Activated CD8-positive, alpha-beta memory T cell treated with anti-CD3 and anti-CD28 coated beads, Interleukin-2, amount 50 U/mL, for 1 hour (primary cell): ENCODE results near the gene CDV3.
"Not testable (repeated sequence)": the region's sequence is repeated elsewhere in the genome, so short reads cannot be mapped to it uniquely, and the experiment has no call there.

Experiments used
- DNase-seq: peaks from one replicate; pipeline ENCODE4 v3.0.0-alpha.2; 2020; ENCODE audit errors: extremely low read depth

Gene CDV3

GRCh38 chr3:133573629-133574194 lies at the start of gene CDV3:
CDV3 (plus strand) TSS chr3:133573686; CDS start chr3:133574045, 359 bp downstream.
- DNase-seq = no peak

- not testable (repeated sequence) for DNase-seq
Measured at GRCh38 chr3:133523758-133524157, 49.7 kb upstream of the CDV3 start.

DNA sequence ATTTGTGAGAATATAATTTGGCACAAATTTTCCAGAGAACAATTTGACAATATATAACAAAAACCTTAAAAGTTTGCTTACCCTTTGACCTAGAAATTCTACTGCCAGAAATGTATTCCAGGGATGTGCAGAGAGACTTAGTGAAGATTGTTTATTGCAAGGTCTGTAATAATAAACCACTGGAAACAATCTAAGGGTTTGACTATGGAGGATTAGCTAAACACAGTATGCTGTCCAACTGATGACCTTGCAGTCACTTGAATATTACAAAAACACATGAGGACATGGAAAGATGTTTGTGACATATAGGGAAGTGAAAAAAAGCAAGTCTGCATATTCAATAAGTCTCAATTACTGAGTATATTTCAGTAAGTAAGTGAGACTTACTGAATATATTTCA lies 48.1 kb upstream of the CDV3 start:
- DNase-seq = no peak

DNA sequence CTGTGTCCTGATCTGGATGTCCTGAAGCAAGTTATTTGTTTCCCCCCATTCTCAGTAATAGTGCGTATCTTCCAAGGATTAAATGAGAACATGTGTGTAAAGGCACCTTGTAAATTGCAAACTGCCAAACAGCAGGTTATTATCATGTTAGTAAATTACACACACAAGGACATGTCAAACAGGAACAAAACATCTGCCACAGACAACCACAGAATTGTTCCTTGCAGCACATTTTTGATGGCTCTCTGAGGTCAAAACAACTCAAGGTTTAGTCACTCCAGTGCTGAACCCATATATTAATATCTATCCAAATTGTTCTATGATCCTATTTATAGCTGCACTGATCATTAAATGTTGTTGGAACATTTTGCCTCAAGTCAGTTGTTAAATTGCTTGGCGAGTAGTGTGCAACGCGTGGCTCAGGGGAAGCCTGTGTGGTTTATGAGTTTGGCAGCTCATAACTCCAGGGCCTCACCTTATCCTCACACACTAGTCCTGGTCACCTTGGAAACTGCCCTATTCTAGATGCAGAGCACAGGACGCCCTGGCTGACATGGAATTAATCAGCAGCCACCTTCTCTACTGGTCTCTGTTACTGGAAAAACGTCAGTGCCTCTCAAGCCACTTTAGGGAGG lies 46.3 kb upstream of the CDV3 start:
- no peak for DNase-seq

- DNase-seq = no peak
Measured at GRCh38 chr3:133529809-133530208, 43.7 kb upstream of the CDV3 start.

GRCh38 chr3:133531981-133532380 lies 41.5 kb upstream of the CDV3 start:
- no peak for DNase-seq

DNA sequence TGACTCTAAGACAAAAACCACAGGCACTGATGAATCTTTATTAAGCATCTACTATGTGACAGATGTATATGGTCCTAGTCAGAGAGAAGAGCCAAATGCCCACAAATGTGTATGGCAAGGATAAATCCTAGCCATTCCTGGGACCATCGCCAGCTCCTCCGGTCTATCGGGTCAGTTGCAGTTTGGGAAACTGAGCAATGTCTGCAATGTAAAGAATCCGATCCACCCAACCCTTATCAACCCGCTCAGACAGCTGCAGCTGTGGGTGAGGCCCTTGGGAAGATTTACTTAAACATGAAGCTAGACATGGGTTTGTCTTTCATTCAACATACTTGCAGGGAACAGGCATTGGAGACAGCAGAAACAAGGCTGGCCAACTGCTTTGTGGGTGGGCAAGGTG lies 40.5 kb upstream of the CDV3 start:
- no peak for DNase-seq

DNA sequence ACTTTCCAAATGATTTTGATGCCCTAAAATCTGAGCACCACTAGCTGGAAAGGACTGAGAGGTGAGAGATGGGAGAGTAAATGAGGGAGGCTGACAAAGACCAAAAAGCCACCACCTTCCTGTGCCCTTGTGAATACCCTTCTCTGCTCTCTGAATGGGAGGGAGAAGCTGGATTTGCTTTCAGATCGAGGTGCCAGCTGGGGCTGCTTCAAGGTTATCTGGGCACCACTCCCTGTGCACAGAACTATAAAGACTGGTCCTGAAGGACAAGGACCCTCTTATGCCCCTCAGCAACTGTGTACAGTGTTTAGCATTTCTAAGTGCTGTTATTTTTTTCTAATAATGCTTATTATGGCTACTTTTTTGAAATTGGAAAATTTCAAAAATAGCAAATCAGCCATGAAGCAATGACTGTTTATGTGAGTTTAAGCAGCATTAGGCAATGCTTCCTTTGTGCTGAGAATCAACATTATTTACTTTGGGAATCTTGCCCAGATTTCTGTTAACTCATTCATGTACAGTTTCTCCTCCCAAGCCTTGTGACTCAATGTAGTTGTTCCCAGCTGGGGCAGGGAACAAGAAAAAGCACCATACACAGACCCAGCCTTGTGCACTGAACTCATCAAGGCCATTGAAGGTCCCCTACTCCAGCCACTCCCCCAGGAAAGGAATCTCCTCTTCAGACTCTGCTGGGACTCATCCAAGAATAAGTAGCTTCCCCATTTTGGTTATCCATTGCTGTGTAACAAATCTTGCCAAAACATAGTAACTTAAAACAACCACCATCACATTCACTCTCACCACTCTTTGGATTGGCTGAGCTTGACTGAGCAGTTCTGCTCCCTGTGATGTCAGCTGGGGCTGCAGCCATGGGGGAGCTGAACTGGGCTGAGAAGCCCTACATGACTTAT lies 37.3 kb upstream of the CDV3 start:
- DNase-seq = no peak

DNA sequence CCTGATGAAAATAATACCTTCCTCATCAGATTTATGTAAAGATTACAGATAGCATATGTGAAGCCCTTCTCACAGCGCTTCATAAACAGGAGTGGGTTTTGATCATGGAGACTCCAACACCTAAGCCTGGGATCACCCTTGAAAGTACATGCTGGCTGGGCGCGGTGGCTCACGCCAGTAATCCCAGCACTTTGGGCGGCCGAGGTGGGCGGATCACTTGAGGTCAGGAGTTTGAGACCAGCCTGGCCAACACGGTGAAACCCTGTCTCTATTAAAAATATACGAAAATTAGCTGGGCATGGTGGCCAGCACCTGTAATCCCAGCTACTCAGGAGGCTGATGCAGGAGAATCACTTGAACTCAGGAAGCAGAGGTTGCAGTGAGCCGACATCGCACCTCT lies 36.4 kb upstream of the CDV3 start:
- not testable (repeated sequence) for DNase-seq

DNA sequence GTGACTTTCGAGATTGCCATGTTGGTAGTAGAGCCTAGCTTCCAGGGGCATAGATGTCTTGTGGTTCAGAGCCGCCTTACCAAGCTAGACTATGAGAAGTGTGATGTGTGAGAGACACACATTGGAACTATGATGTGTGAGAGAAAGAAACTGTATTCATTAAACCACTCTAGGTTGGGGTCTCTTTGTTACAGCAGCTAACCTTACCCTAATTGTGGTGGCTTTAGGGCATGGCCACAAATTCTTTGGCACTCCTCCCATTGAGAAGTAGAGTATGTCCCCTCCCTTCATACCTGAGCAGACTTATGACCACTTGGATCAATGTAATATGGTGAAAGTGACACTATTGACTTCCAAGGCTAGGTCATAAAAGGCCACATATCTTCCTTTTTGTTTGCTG lies 35.3 kb upstream of the CDV3 start:
- DNase-seq = no peak

DNA sequence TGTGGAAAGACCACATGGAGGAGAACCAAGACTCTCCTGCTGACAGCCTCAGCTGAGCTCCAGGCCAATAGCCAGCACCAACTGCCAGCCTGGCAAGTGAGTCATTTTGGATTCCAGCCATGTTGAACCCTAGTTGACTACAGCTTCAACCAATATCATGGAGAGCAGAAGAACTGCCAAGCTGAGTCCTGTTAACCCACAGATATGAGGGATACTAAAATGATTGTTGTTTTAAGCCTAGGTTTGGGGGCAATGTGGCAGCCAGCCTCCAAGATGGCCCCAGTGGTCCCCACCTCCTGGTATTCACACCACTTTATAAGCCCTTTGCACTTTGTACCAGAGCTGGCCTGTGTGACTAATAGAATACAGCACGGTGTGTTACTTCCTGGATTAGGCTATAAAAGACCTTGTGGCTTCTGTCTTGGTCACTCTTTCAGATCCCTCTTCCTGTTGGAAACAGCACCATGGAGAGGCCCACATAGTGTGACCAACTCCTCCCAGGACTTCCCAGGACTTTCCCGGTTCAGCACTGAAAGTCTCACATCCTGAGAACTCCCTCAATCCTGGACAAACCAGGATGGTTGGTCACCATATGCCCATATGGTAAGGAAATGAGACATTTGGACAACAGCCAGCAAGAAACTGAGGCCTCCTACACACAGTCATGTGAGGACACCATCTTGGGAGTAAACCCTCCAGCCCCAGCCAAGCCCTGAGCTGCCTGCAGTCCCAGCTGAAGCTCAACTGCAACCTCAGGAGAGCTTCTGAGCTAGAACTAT lies 32.4 kb upstream of the CDV3 start:
- no peak for DNase-seq

DNA sequence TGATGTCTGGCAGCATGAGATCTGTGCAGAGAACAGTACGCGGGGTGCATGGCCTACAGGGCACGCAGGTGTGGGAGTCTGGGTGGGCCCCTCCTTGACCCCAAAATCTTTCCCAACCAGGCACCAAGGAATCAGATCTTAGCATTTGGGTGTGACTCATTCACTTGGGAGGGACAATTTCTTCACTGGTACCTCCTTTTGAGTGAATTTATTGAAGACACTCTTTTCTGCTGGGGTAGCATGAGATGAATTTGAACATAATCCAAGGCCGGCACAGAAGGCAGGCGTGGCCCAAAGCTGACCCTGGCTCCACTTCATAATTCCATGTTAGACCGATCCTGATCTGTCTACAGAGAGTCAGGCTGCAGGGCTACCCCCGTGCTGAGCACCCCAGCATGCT lies 30.6 kb upstream of the CDV3 start:
- DNase-seq = no peak

DNA sequence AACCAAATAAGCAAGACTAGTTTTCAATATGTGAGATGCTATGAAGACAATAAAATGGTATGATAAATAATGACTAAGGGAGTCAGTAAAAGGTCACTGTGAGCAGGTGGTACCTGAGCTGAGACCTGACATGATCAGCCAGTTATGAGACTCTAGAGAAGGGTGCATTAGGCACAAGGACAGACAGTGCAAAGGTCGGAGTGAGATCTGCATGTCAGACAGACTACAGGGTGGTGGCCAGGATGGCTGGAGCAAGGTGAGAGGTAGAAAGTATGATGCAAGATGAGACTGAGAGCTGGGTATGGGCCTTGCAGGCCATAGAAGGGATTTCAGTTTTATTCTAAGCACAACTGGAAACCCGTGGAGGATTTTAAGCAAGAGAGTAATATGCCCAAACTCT lies 28.5 kb upstream of the CDV3 start:
- DNase-seq = not testable (repeated sequence)

GRCh38 chr3:133547432-133548041 lies 25.9 kb upstream of the CDV3 start:
- no peak for DNase-seq

DNA sequence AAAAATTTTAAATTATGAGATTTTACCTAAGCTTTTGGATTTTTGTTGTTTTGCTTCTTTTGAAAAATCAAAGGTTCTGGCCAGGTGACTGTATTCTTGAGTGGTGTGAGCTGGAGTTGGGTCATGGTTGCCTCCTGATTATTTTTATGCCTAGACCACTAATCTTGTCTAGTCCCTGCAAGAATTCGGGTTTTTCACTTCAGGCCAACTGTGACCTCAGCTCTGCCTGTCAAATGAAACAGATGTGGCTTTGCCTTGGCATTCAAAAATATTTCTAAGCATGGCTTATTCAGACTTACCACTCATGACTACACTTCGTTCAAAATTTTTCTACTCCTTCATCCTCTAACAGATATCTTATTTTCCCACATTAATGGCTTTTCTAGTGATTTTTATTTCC lies 25.4 kb upstream of the CDV3 start:
- DNase-seq = no peak

DNA sequence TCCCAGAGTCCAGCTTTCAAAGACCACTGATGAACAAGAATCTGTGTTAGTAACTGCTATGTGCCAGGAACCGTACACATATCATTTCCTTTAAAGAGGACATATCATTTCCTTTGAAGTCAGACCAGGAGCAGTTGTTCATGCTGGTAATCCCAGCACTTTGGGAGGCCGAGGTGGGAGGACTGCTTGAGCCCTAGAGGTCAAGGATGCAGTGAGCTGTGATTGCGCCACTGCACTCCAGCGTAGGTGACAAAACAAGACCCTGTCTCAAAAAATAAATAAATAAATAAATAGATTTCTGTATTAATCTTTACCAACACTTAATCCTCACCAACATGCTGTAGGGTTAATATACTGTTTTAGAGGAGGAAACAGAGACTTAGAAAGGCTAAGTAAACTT lies 23.9 kb upstream of the CDV3 start:
- DNase-seq = no peak

DNA sequence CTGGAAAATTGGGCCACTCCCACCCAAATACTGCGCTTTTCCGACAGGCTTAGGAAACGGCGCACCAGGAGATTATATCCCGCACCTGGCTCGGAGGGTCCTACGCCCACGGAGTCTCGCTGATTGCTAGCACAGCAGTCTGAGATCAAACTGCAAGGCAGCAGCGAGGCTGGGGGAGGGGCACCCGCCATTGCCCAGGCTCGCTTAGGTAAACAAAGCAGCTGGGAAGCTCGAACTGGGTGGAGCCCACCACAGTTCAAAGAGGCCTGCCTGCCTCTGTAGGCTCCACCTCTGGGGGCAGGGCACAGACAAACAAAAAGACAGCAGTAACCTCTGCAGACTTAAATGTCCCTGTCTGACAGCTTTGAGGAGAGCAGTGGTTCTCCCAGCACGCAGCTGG lies 21.9 kb upstream of the CDV3 start:
- not testable (repeated sequence) for DNase-seq

DNA sequence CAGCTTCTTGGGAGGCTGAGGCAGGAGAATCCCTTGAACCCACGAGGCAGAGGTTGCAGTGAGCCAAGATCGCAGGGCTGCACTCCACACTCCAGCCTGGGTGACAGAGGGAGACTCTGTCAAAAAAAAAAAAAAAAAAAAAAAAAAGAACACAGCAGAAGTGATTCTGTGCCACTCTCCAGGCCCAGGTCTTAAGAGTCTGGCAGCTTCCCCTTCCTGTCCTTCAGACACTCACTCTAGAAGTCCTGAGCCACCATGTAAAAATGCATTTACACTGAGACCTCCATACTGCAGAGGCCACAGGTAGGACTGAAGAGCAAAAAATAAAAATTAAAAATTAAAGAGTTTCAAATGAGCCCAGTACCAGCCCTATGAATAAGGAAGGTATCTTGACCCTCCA lies 11.8 kb upstream of the CDV3 start:
- no peak for DNase-seq

DNA sequence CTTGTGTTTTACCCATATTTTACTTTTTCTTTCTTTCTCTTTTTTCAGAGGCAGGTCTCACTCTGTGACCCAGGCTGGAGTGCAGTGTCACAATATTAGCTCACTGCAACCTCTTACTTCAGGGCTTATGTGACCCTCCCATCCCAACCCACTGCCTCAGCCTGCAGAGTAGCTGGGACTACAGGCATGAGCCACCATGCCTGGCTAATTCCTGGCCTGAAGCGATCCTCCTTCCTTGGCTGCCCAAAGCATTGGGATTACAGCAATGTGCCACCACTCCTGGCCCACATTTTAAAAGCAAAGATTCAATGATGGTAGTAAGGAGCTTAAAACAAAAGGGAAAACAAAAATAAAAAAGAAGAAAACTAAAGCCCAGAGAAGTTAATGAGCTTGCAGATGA lies 11.1 kb upstream of the CDV3 start:
- no peak for DNase-seq

DNA sequence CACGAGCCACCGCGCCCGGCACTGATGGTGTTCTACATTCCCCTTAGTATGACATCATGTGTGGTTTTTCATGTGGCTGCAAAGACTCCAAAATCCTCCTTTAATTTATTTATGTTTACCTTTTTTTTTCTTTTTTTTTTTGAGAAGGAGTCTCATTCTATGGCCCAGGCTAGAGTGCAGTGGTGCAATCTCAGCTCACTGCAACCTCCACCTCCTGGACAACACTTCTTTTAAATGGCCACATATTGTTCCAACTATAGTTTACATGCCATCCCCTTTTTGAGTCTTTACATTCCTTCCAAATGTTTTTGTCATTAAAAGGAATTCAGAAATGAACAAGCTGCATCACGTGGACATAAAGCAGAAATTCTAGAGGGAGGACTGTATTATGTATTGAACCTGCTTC lies 10.3 kb upstream of the CDV3 start:
- DNase-seq = no peak

- DNase-seq = no peak
Measured at GRCh38 chr3:133563816-133564215, 9.7 kb upstream of the CDV3 start.
